Measurements from ENCODE around the gene COL4A4. TPM values are rescaled to one million over a fixed set of nuclear protein-coding genes. Genes with fewer than 3 reads are reported as not detected.

COL4A4 gene
- polyA plus RNA-seq (2013, experiment 1 of 2): 0.07 TPM
- polyA plus RNA-seq (2013, experiment 2 of 2): 0.05 TPM

DNA sequence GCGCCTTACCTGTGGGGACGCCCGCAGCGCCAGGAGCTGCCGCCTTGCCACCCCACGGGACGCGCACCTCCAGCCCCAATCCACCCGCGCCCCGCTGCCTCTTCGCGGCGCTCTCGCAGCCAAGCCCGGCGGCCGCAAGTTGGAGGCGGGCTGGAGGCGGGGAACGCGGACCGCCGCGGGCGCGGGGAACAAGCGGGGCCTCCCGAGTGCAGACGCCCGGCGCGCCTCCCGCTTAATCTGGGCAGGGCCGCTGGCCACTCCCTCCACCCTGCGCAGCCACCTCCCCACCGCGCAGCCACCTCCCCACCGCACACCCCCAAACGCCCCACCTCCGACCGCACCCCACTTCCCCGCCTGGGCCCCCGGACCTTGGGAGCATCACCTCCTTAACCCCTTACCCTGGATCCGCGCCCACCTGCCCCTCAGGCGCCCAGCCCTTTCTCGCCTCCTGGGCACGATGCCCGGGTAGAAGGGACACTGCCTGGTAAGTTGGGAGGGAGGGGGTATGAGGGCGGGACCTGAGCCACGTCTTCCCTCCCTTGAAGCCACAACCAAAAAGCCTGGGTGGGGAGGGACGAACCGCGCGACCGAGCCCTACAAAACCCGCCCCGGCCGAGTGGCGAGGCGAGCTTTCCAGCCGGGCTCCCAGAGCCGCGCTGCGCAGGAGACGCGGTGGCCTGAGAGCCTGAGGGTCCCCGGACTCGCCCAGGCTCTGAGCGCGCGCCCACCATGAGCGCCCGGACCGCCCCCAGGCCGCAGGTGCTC is at the start of gene COL4A4, which contains the start of gene COL4A3:
TSS of gene COL4A4 (minus strand) at position 208 of the 765 bp plus-strand sequence. CDS start 16,722 bp downstream, outside the sequence.
TSS of gene COL4A3 (plus strand) at position 627 of the 765 bp plus-strand sequence. CDS start at position 730, 103 bp downstream.
- WGBS, 2 experiments (ENCODE audit: insufficient coverage in 2 of 2): 0% methylated on average over 22 to 43 of the region's 77 CpGs
- H3K4me3 ChIP-seq (ENCODE audit: extremely low read depth, insufficient read depth, low read length, poor library complexity, severe bottlenecking): peak within 1 kb of the TSS; percentile 35
- no peaks in the 10 kb centered on the region for H3K36me3 ChIP-seq (ENCODE audit: control insufficient read depth, insufficient read depth, low read length)

DNA sequence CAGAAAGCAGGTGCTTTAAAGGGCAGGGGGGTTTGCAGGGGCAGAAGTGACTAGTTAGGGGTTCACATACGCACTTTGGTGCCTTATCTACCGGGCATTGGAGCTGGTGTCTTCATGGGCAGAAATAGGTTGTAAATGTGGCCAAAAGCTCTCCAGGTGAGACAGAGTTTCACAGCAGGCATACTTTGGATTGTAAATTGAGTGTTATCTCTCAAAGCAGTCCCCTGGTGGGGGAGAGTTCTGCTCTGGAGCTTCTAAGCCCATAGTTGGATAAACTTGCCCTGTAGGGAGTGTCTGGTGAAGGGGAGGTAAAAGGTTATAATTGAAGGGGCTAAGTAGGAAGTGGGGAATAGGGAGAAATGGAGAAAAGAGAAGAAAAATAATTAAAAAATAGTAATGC is 43.6 kb upstream of the COL4A4 start:
- Histone ChIP-seq H3K4me1 (ENCODE audit: control insufficient read depth, insufficient read depth, low read length, poor library complexity, severe bottlenecking) (no peaks in the 10 kb centered on the region), H3K9me3 (ENCODE audit: control insufficient read depth, low read length) (no peaks in the 10 kb centered on the region), H3K4me3 (ENCODE audit: extremely low read depth, insufficient read depth, low read length, poor library complexity, severe bottlenecking) (no peak overlapping the region), H3K27ac (ENCODE audit: low read depth, low read length, severe bottlenecking) (no peak overlapping the region), H3K36me3 (ENCODE audit: control insufficient read depth, insufficient read depth, low read length) (no peaks in the 10 kb centered on the region)
- WGBS, 2 experiments (ENCODE audit: insufficient coverage in 2 of 2): 55 to 75% methylated on average over 2 of the region's 2 CpGs

More for the DNA sequence above, at the start of gene COL4A4, which contains the start of gene COL4A3:
- Histone ChIP-seq H3K9me3 (ENCODE audit: control insufficient read depth, low read length) (no peaks in the 10 kb centered on the region), H3K4me1 (ENCODE audit: control insufficient read depth, insufficient read depth, low read length, poor library complexity, severe bottlenecking) (peaks cover 3% of the 10 kb centered on the region), H3K27ac (ENCODE audit: low read depth, low read length, severe bottlenecking) (no peak within 1 kb of the TSS)

DNA sequence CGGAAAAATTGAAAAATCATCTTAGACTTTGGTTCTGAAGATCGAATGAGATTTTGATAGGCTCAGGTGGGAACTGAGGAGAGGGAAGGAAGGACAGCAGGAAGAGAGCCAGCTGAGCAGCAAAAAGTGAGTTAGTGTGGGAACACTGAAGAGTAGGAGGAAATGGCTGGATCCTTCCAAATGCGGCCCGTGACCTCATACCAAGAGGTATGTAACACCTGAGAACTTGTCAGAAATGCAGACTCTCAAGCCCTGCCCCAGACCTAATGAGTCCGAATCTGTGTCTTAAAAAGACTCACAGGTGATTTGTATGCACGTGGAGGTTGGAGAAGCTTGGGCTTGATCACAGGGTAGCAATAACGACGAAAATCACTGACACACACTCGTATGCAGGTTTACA is 42.4 kb upstream of the COL4A4 start:
- 72 to 84% methylated on average over 5 to 7 of the region's 9 CpGs for WGBS, 2 experiments (ENCODE audit: insufficient coverage in 2 of 2)
- Histone ChIP-seq H3K27ac (ENCODE audit: low read depth, low read length, severe bottlenecking) (no peak overlapping the region), H3K4me3 (ENCODE audit: extremely low read depth, insufficient read depth, low read length, poor library complexity, severe bottlenecking) (no peak overlapping the region), H3K36me3 (ENCODE audit: control insufficient read depth, insufficient read depth, low read length) (no peaks in the 10 kb centered on the region), H3K9me3 (ENCODE audit: control insufficient read depth, low read length) (no peaks in the 10 kb centered on the region), H3K4me1 (ENCODE audit: control insufficient read depth, insufficient read depth, low read length, poor library complexity, severe bottlenecking) (no peaks in the 10 kb centered on the region)

DNA sequence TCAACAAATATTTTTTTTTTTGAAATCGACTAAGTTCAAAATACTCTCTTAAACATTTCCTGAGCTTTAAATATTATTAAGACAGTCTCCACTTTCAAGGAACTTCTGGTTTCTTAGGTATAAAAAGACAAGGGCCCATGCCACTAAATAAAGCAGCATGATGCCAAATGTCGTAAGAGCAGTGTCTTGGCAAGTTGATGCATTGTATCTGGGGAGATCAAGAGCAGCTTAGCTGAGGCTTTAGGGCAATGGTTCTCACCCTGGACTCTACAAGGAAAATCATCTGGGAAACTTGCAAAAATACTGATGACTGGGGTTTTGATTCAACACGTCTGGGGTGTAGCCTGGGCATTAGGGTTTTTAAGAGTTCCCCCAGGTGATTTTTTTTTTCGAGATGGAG is 41.7 kb upstream of the COL4A4 start:
- 87 to 88% methylated on average over 3 of the region's 4 CpGs for WGBS, 2 experiments (ENCODE audit: insufficient coverage in 2 of 2)
- H3K4me3 ChIP-seq (ENCODE audit: extremely low read depth, insufficient read depth, low read length, poor library complexity, severe bottlenecking): no peak overlapping the region
- H3K36me3 ChIP-seq (ENCODE audit: control insufficient read depth, insufficient read depth, low read length): no peaks in the 10 kb centered on the region
- no peak overlapping the region for H3K27ac ChIP-seq (ENCODE audit: low read depth, low read length, severe bottlenecking)
- H3K4me1 ChIP-seq (ENCODE audit: control insufficient read depth, insufficient read depth, low read length, poor library complexity, severe bottlenecking): no peaks in the 10 kb centered on the region
- no peaks in the 10 kb centered on the region for H3K9me3 ChIP-seq (ENCODE audit: control insufficient read depth, low read length)

DNA sequence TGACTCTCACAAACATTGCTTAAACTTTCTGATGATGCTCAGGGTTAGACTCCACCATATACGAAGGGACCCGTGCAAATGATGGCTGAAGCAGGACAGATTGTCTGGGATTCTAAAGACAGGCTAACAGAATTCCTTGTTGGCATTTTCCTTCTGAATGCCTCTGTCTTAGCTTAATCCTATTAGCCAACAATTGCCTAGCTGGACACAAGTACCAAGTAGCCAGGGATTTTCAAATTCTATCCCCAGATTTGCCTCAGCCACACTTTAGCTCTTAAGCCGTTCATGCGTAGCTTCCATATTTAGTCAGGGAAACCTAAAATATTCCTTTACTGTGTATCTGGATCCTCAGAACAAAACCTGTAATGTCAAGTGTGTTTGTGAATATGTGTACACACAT is 40.4 kb upstream of the COL4A4 start:
- no peak overlapping the region for H3K27ac ChIP-seq (ENCODE audit: low read depth, low read length, severe bottlenecking)
- no peak overlapping the region for H3K4me3 ChIP-seq (ENCODE audit: extremely low read depth, insufficient read depth, low read length, poor library complexity, severe bottlenecking)
- H3K9me3 ChIP-seq (ENCODE audit: control insufficient read depth, low read length): no peaks in the 10 kb centered on the region
- H3K36me3 ChIP-seq (ENCODE audit: control insufficient read depth, insufficient read depth, low read length): no peaks in the 10 kb centered on the region
- H3K4me1 ChIP-seq (ENCODE audit: control insufficient read depth, insufficient read depth, low read length, poor library complexity, severe bottlenecking): no peaks in the 10 kb centered on the region
- WGBS, 2 experiments (ENCODE audit: insufficient coverage in 2 of 2): 97 to 100% methylated on average over 2 of the region's 4 CpGs

DNA sequence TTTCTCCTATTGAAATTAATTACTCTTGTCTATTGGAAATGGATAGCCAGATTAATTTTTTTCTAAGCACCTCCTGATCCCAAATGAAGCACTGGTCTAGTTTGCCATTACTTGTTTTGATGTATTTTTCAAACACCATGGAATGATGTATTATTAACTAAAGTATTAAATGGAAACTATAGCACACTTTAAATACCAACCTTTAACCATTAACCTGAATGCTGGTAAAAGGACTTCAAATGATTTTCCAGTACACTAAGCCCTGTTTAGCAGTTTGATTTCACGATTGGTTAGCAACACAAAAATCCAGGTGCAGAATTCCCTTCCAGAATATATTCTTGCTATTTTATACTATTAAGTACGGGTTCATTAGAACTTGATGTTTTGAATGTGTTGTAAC is 37.8 kb upstream of the COL4A4 start:
- Histone ChIP-seq H3K27ac (ENCODE audit: low read depth, low read length, severe bottlenecking) (no peak overlapping the region), H3K36me3 (ENCODE audit: control insufficient read depth, insufficient read depth, low read length) (no peaks in the 10 kb centered on the region), H3K4me3 (ENCODE audit: extremely low read depth, insufficient read depth, low read length, poor library complexity, severe bottlenecking) (no peak overlapping the region), H3K9me3 (ENCODE audit: control insufficient read depth, low read length) (no peaks in the 10 kb centered on the region), H3K4me1 (ENCODE audit: control insufficient read depth, insufficient read depth, low read length, poor library complexity, severe bottlenecking) (no peaks in the 10 kb centered on the region)
- WGBS, 2 experiments (ENCODE audit: insufficient coverage in 2 of 2): no CpG with 5 or more reads among the region's 2 CpGs

DNA sequence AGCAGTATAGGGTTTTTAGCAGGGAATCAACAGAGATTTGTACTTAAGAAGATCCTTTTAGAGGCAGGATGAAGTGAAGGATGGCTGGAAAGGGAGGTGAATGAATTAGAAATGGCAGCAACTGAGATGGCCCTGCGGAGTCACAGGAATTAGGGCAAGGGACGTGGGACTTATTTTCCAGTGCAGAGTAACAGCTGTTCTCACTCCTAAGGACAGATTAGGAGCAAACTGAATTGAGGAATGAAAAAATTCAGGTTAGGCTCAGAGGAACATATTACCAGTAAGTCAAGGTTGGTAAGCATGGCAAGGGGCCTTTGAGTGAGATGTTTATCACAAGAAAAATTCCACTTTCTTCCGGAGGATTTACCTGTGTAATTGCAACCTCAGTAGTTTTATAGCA is 34.9 kb upstream of the COL4A4 start:
- 88 to 100% methylated on average over 2 of the region's 3 CpGs for WGBS, 2 experiments (ENCODE audit: insufficient coverage in 2 of 2)
- H3K4me3 ChIP-seq (ENCODE audit: extremely low read depth, insufficient read depth, low read length, poor library complexity, severe bottlenecking): no peak overlapping the region
- H3K27ac ChIP-seq (ENCODE audit: low read depth, low read length, severe bottlenecking): no peak overlapping the region
- no peaks in the 10 kb centered on the region for H3K36me3 ChIP-seq (ENCODE audit: control insufficient read depth, insufficient read depth, low read length)
- H3K9me3 ChIP-seq (ENCODE audit: control insufficient read depth, low read length): no peaks in the 10 kb centered on the region
- H3K4me1 ChIP-seq (ENCODE audit: control insufficient read depth, insufficient read depth, low read length, poor library complexity, severe bottlenecking): no peaks in the 10 kb centered on the region

DNA sequence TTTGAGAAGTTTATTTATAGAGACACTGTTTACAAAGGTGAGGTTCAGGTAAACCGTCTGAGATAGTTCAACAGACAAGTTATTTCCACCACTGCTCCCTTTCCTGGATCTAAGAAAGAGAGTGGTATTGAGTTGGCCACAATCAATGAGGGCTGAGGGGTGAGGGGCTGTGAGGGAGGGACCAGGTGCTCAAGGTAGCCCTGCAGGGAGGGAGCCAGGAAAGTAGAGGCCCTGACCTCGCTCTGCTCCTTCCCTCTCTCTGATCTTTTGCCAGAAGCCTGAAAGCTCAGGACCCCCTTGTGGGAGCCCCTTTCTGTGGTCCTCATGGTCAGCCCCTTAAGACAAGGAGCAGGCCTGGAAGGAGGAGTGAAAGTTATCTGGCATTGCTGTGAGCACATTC is 30.2 kb upstream of the COL4A4 start:
- 70% methylated on average over 1 of the region's 2 CpGs; no CpG with 5 or more reads in 1 of the 2 experiments for whole genome bisulfite sequencing, 2 experiments (ENCODE audit: insufficient coverage in 2 of 2)
- no peak overlapping the region for H3K27ac ChIP-seq (ENCODE audit: low read depth, low read length, severe bottlenecking)
- H3K4me3 ChIP-seq (ENCODE audit: extremely low read depth, insufficient read depth, low read length, poor library complexity, severe bottlenecking): no peak overlapping the region
- no peaks in the 10 kb centered on the region for H3K36me3 ChIP-seq (ENCODE audit: control insufficient read depth, insufficient read depth, low read length)
- H3K9me3 ChIP-seq (ENCODE audit: control insufficient read depth, low read length): no peaks in the 10 kb centered on the region
- peaks cover 2% of the 10 kb centered on the region for H3K4me1 ChIP-seq (ENCODE audit: control insufficient read depth, insufficient read depth, low read length, poor library complexity, severe bottlenecking)

DNA sequence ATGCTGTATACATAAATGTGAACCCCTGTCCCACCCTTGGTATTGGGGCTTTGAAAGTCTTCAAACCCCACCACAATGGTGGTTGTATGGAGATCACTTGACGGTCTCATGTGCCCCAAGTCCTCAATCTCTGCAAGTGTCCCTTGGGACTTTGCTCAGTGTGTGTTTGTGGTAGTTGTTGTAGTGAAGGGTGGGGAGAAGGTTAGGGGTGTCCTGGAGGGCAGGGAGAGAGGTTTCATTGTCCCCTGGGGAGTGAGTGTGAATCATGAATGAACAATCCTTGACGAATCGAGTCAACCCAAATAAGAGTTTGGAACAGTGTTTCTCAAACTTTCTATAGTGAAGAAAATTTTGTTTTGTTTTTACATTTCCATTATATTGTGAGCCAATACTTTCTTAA is 28.5 kb upstream of the COL4A4 start:
- WGBS, 2 experiments (ENCODE audit: insufficient coverage in 2 of 2): 100% methylated on average over 1 of the region's 3 CpGs; no CpG with 5 or more reads in 1 of the 2 experiments
- Histone ChIP-seq H3K4me1 (ENCODE audit: control insufficient read depth, insufficient read depth, low read length, poor library complexity, severe bottlenecking) (peaks cover 14% of the 10 kb centered on the region), H3K27ac (ENCODE audit: low read depth, low read length, severe bottlenecking) (no peak overlapping the region), H3K36me3 (ENCODE audit: control insufficient read depth, insufficient read depth, low read length) (no peaks in the 10 kb centered on the region), H3K9me3 (ENCODE audit: control insufficient read depth, low read length) (no peaks in the 10 kb centered on the region), H3K4me3 (ENCODE audit: extremely low read depth, insufficient read depth, low read length, poor library complexity, severe bottlenecking) (no peak overlapping the region)

DNA sequence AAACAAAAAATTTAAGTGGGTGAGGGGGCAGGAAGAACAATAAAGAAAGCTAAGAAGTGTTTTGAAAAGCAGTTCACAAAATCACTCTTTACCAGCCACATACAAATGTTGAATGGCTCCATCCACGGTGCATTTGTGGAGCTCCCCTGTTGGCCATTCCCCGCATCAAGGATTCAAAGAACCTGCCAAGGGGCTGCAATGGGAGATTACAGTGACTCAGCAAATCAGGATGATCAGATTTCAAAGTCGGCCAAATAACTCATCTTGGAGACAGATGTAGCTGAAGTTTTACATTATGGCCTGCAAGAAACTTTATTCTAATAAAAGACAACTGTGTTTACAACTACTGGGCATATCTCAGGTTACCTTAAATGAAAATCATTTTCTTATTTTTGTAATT is 27.4 kb upstream of the COL4A4 start:
- no peaks in the 10 kb centered on the region for H3K9me3 ChIP-seq (ENCODE audit: control insufficient read depth, low read length)
- 57 to 70% methylated on average over 2 to 3 of the region's 3 CpGs for WGBS, 2 experiments (ENCODE audit: insufficient coverage in 2 of 2)
- no peak overlapping the region for H3K27ac ChIP-seq (ENCODE audit: low read depth, low read length, severe bottlenecking)
- H3K36me3 ChIP-seq (ENCODE audit: control insufficient read depth, insufficient read depth, low read length): no peaks in the 10 kb centered on the region
- no peak overlapping the region for H3K4me3 ChIP-seq (ENCODE audit: extremely low read depth, insufficient read depth, low read length, poor library complexity, severe bottlenecking)
- H3K4me1 ChIP-seq (ENCODE audit: control insufficient read depth, insufficient read depth, low read length, poor library complexity, severe bottlenecking): peaks cover 17% of the 10 kb centered on the region

DNA sequence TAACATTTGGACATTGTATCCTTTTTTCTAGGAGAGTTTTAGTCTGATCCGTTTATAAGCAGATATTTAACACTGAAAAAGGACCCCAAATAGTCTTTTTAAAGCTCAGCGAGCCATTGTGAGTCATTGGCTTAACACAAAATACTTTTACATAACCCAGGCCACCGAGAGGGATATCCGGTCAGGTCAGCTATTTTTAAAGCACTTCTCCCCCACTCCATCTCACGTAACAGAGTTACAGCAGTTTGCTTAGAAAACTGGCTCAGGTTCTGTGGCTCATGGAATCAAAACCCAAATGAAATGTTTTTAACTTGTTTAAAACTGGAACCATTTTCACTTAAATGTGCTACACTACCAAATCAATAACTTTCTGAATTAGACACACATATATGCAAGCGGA is 24.3 kb upstream of the COL4A4 start:
- H3K4me3 ChIP-seq (ENCODE audit: extremely low read depth, insufficient read depth, low read length, poor library complexity, severe bottlenecking): no peak overlapping the region
- H3K9me3 ChIP-seq (ENCODE audit: control insufficient read depth, low read length): no peaks in the 10 kb centered on the region
- H3K36me3 ChIP-seq (ENCODE audit: control insufficient read depth, insufficient read depth, low read length): no peaks in the 10 kb centered on the region
- peaks cover 17% of the 10 kb centered on the region for H3K4me1 ChIP-seq (ENCODE audit: control insufficient read depth, insufficient read depth, low read length, poor library complexity, severe bottlenecking)
- peak overlapping the region; percentile 19 for H3K27ac ChIP-seq (ENCODE audit: low read depth, low read length, severe bottlenecking)
- 28 to 29% methylated on average over 4 of the region's 6 CpGs for WGBS, 2 experiments (ENCODE audit: insufficient coverage in 2 of 2)
